HG02943 (cell line): ENCODE results near the gene CIBAR2.

Experiments used
- ATAC-seq: cut with Tn5 transposase; IDR thresholded peaks from one replicate; pipeline ENCODE4 v1.9.1; 2021; ENCODE audit warnings: mild to moderate bottlenecking, low read depth, moderate library complexity; ENCODE audit not compliant: unreplicated experiment

Gene CIBAR2

DNA sequence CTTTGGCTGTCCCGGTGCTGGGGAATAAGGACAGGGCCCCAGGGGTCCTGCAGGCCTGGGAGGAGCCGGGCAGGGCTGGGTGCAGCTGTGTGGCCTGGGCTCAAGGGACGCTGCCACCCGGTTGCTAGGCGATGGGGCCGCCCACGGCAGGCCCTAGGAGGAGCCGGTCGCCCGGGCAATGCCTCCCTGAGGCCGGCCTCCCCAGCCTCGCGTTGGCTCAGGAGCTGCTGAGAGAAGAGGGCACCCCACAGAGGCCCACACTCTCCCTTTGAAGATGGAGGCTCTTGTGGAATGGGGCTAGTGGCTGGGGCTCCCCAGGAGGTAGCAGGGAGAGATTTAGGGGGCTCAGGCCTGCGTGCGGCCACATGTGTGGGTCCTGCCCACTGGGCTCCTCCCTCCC lies at the start of gene CIBAR2:
TSS of gene CIBAR2 (minus strand) at position 109 of the 400 bp plus-strand sequence. CDS start 120 bp downstream, outside the sequence.
- ATAC-seq: no peak

GRCh38 chr16:85159179-85159980 lies 47.1 kb upstream of the CIBAR2 start:
- ATAC-seq: no peak

DNA sequence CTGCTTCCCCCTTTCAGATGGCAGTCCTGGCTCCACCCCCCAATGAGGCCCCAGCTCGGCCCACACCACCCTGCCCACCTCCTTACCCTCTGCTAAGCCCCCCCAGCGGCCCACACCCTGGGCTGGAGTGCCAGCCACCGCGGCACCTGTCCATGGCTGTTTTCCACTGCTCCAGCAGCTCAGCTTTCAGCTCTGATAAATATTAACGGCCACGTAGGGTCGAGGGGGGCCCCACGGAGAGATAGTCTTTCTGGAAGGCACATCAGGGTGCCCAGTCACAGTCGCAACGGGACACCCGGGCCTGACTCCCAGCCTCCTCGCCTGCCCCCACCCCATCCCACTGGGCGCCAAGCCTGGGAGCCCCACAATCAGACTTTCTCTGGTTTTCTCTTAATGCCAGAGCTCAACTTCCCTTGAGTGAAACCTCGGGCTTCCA lies 46.5 kb upstream of the CIBAR2 start:
- no peak for ATAC-seq

- ATAC-seq: no peak
These were observed 45.8 kb upstream of the CIBAR2 start for GRCh38 chr16:85157813-85158742.

DNA sequence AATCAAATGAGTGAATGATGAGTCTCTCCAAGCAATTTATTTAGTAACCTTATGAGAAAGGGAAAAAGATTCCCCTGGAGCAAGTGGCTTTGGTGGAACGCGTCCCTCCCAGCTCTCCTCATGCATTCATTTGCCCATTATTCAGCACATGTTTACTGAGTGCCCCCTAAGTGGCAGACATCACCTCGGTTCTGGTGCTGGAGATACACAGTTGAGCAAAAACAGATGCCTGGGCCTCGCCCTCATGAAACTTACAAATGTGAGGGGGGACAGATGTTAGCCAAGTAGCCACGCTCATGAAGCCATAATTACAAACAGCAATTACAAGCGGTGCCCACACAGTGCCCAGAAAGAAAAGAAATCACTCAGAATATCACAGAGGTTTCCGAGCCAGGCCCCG lies 45.1 kb upstream of the CIBAR2 start:
- no peak for ATAC-seq

GRCh38 chr16:85156869-85157268 lies 44.6 kb upstream of the CIBAR2 start:
- ATAC-seq: no peak

DNA sequence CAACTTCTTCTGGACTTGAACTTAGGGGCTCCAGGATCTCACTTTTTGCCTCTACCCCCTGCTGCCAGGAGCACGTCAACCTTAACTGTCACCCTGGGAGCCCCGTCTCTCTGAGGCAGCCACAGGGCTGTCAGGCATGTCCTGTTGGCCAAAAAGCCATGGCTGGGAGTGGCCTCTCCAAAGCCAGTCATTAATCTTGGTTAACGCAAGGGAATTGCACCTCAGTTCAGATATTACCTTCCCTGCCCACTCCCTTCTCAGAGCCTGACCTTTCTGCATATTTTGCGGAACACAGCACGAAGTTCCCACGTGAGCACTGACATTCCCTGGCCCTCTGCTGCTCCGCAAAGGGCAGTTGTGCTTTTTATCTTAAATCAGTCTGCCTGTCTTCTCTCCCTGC lies 44.2 kb upstream of the CIBAR2 start:
- no peak for ATAC-seq

GRCh38 chr16:85153656-85154091 lies 41.4 kb upstream of the CIBAR2 start:
- no peak for ATAC-seq

GRCh38 chr16:85153046-85153445 lies 40.8 kb upstream of the CIBAR2 start:
- ATAC-seq: no peak

DNA sequence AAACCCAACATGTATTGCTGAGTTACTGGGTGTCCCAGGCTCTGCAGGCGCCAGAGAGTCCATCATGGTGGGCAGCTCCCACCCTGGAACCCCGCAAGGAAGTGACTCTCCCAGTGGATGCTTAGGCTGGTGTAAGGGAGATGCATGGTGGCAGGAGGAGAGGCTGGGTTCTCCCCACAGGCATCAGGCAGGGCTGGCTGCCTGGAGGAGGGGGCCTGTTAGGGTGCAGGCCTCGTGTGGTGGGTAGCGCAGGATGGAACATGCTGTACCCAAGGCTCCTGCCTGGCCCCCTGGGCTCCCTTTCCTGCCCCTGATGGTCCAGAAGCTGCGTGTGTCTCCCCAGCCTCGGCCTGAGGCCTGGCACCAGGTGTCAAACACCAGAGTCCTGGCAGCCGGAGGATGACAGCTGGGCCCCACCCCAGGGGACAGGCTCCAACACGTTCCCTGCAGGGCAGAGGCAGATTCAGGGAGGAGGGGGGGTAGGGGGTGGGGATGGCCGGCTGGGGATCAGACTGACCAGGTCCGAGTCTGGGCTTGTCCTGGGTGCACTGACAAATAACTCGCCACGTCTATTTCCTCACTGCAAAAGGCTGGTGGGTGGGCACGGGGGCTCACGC lies 40.2 kb upstream of the CIBAR2 start:
- no peak for ATAC-seq

DNA sequence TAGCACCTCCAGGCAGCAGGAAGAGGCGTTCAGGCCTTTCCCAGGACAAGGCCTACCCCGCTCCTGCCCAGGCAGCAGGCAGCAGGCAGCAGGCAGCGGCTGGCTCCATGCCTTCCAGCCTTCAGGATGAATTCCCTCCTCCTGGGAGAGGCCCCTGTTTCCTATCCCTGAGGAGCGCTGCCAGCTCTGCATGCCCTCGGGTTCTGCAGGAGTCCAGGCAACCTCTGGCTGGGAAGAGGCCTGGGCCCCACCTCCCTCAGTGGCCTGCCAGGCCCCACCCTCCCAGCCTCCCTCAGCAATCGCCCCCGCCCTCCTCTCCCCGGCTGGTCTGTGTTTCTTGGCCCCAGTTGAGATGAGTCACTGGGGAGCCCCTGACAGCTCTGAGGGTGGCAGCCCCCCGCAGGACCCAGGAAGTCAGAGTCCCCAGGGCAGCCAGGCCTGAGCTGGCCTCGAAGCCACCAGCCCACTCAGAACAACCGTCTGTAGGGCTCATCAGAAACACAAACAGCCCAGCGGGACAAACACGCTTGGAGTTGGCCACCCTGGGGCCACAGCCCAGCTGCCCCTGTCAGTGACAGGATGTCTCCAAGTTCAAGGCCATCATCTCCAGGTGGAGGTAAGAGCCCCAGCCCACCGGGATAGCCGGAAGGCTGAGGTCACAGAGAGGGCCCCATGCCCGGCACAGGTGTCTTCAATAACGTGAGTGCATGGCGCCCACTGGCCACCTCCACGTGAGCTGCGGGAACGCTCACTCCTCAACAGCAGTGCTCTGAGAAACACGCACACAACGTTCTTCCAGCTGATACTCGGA lies 39.5 kb upstream of the CIBAR2 start:
- ATAC-seq: no peak

GRCh38 chr16:85151079-85151602 lies 38.9 kb upstream of the CIBAR2 start:
- ATAC-seq: no peak

GRCh38 chr16:85150331-85150940 lies 38.2 kb upstream of the CIBAR2 start:
- no peak for ATAC-seq

- no peak for ATAC-seq
These were observed 37.5 kb upstream of the CIBAR2 start for GRCh38 chr16:85149776-85150175.

GRCh38 chr16:85148931-85149330 lies 36.7 kb upstream of the CIBAR2 start:
- no peak for ATAC-seq

DNA sequence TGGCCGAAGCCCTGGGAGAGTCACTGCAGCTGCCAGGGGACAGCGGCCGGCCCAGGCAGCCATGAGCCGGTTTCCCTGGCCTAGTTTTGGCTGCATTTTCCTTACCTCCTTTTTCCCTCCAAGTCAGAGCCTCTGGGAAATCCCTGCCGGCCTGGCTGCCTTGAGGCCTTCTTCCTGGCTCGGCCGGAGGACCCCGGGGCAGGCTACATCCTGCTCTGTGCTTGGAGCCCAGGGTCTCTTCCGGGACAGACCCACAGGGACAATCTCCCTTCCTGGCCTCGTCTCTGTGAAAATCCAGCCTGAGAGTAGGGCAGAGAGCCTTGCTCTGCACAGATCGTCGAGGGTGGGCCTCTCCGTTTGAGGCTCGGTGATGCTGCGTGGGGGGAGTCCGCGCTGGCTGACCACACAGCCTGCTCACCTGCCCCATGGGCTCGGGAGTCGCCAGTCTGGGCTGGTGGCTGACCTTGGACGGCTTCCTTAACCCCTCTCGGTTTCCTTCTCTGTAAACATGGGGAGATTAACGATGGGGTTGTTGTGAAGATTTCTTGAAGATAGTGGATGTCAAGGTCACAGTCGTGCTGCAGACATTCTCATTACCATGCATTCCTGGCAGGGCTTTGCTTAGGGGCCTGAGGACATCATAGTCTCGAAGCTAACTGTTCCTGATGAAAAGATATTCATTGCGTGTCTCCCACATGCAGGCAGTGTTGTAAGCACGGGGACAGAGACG lies 34.8 kb upstream of the CIBAR2 start:
- ATAC-seq: no peak

DNA sequence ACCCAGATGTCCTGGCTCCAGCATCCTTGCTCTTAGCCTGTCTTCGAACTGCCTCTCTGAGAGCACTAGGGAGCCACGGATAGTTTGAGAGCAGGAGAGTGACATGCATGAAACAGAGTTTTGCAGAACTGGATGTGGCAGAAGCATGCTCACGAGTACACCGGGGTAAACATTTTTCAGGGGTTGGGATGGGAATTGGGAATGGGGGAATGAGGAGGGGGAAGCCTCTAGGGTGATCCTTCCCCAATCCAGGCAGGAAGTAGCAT lies 34.2 kb upstream of the CIBAR2 start:
- ATAC-seq: no peak

GRCh38 chr16:85145734-85146531 lies 33.7 kb upstream of the CIBAR2 start:
- ATAC-seq: no peak
